HG03354 (cell line): Measurements from ENCODE around the gene LRRC27.
"Not testable (repeated sequence)": the region's sequence is repeated elsewhere in the genome, so short reads cannot be mapped to it uniquely, and the experiment has no call there.

ENCODE experiments used
- ATAC-seq: cut with Tn5 transposase; IDR thresholded peaks from one replicate; pipeline ENCODE4 v1.9.1; 2021; ENCODE audit warnings: mild to moderate bottlenecking; ENCODE audit not compliant: unreplicated experiment, poor library complexity, severe bottlenecking

Gene LRRC27

DNA sequence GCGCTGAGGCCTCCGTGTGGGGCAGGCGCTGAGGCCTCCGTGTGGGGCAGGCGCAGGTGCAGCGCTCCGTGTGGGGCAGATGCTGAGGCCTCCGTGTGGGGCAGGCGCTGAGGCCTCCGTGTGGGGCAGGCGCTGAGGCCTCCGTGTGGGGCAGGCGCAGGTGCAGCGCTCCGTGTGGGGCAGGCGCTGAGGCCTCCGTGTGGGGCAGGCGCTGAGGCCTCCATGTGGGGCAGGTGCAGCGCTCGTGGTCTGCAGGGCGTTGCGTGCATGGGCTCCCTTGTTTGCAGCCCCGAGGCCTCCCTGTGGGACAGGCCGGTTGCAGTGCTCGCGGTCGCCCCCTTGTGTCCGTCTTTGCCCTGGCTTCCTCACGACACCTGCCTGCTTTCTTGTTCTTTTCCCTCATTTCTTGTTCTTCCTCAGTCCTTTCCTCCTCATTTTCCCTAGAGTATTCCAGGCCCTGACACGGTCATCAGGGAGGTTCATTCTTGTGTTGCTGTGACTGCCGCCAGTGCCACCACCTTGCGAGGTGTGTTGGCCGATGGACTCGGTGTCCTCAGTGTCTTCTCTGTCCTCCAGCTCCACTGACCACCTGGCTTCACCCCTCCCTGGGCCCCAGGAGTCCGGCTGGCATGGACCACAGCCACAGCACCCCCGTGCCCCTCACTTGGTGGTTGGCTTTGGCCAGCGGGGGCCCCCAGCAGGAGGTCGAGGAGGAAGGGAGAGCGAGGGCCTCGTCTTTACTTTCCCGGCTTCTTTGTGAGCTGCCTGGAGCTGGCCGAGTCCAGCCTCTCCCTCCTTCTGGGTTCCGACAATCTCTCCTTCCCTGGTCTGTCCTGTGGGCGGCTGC lies 20.7 kb downstream of the LRRC27 start:
- not testable (repeated sequence) for ATAC-seq

DNA sequence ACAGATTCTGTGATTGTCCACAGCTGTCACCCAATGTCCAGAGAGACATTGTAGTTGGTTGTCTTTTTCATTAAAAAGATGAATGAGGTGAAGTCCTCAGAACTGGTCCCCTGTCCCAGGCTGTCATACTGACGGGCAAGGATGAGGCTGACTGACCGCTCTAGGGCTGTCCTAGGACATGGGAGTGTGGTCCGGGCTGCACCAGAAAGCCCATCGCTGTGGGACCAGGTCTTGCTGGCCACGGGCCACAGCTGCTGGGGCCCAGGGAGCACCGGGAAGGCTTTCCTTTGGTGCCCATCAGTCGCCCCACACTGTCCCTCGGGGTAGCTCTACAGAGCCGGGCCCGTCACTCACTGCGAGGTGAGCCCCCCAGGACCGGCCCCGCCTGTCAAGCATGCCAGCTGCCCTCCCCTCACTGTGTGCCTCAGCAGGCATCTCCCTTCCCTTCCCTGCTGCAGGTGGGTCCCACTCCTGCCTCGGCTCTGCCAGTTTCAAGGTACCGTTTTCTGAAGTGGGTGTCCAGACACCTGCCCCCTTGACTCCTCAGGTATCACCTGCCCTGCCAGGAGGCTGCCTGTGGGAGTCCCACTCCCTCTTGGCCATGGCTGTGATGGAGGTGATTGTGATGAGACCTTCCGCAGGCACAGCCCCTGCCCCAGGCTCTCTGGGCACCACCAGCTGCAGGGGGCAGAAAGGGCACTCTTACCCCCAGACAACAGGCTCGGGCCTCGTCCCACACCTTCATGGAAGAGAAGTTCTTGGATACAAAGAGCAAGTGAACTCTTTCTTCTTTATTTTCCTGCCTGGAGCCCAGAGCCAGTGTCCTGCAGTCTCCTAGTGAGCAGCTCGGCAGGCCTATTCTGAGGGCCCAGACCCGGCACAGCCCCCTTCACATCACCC lies 21.7 kb downstream of the LRRC27 start:
- no peak for ATAC-seq

DNA sequence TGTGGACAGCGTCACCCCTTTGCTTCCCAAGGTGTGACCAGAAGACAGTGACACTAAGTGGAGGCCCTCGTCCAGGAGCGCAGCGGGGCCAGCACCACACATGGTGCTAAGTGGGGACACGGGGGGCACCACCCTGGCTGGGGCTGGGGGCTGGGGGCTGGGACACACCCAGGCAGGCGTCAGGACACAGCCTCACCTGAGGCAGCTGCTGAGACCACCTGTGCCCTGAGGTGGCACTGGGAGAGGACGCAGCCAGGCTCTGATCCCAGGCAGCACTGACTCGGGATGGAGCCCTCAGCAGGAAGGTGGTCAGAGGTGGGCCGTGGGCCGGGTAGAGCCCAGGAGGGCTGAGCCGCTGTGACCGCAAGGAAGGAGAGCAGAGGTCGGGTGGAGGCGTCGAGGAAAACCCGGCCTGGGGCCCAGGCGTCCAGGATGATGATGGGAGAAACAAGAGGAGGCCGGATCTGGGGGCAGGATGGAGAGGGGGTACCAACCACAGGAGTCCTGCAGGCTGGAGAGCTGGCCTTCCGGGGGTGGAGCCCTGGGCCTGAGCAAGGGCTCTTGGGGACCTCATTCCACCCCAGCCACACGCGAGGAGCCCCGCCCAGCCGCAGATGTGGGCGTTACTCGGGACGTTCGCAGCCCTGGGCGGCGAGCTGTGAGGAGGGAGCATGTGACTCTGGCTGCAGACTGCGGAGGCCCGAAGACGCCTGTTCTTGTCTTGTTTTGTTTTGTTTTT lies 22.5 kb downstream of the LRRC27 start:
- no peak for ATAC-seq

DNA sequence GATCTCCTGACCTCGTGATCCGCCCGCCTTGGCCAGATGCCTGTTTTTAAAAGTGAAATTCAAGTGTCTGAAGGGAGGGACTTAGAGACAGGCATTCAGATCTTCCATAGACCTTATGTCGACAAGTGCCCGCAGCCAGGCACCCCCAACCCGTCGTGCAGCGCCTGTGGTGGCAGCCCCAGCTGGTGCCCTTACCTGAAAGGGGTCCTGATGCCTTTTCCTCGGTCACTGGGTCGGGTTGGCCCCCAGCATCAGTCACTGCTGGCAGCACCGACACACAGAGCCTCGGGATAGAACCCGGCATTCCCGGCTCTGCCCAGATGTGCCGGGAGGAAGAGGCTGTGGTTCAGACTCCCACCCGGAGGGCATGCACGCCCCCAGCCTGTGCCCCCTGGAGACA lies 23.3 kb downstream of the LRRC27 start:
- ATAC-seq = no peak

DNA sequence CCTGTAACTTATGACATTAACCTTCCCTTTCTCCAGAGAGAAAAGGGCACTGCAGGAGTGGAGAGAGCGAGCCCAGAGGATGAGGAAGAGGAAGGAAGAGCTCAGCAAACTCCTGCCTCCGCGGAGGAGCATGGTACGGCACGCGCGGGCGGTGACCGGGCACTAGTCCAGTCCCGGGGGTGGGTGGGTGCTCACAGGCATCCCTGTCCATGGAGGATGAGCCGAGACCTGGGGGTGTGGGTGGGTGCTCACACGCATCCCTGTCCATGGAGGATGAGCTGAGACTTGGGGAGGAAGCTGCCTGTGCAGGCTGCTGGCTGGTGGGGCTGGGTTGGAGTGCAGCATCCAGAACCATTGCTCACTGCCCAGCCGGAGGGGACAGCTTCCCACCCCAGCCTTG lies 23.8 kb downstream of the LRRC27 start:
- no peak for ATAC-seq

DNA sequence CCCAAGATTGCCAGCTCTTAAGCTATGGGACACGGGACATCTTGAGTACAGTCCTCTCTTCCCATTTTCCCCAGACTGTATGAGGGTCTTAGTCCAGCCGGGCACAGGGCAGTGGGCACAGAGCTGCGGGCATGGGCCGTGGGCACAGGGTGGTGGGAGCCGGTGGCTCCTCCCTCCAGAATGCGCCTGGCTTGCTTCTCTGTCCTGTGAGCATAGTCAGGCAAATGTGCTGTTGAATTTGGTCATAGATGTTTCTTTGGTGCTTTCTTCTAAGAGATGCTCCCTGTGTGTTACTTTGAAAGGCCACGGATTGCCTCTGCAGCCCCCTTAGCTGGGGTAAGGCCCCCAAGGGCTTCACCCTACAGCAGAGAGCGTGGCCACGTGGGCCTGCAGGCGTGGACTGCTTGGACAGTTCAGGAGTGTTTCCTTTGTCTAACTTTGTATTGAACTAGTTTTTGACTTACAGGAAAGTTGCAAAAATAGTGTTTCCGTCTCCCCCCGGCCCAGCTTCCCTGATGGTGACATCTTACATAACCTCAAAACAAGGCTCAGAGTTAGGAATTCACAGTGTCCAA lies 24.7 kb downstream of the LRRC27 start:
- ATAC-seq = no peak

DNA sequence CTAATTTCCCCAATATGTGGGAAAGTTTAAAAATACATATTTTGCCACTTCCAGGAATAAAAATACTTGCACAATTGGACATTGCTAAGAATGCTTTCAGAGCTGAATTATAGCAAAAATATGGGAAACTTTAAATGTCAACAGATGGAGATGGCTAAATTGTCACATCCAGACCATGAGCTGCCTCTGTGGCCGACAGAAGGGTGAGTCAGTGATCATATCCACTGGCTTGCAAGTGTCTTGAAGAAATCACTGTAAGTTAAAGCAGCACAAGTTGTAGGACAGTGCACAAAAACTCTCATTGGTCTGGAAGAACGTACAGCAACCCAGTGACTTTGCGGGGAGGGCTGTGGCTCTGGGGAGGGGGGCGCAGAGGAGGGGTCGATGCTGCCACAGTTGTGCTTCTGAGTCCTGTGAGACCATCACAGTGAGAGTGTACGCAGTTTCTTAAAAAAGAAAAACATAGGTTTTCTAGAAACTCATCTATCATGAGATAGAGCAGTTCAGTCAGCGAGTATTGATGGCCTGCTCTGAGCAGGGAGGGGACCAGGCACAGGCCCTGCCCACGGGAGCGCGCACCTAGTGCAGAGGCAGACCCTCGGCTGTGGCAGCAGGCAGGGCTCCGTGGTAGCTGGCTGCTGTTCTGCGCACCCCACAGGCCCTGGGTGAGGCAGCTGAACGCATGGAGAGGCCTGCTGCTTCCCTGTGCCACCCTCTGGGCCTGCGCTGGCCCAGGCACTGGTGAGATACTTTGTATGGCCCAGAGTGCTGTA lies 25.5 kb downstream of the LRRC27 start:
- ATAC-seq = no peak

DNA sequence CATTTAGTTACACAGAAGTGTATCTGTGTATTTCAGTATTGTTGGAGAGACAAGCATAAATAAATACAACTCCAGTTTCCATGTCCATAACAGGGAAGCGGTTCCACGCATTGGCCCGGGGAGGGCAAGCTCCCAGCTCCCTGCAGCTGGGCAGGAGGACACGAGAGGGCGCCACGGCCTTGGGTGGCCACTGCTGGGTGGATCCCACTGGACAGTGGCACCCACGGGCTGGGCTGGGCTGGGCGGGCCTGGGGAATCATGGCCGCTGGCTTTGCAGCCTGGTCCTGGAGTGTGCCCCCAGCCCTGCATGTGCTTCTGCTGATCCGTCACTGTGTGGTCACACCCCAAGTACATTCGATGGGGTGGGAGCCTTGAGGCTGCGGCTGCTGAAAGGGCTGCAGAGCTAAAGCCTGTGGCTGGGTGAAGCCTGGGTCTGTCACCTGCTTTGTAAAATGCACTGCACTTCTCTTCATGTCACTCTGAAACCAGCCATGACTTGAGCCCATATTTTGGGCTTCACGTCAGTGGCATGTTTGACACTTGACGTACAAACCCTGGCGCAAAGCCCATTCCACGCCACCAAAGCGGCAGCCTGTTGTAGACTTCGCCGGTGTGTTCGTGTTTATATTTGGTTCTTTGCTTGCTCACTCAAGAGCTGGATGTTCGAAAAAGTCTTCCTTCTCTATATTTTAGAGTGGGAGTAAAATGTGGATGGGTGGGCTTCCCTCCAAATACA lies 27.5 kb downstream of the LRRC27 start:
- ATAC-seq = no peak

DNA sequence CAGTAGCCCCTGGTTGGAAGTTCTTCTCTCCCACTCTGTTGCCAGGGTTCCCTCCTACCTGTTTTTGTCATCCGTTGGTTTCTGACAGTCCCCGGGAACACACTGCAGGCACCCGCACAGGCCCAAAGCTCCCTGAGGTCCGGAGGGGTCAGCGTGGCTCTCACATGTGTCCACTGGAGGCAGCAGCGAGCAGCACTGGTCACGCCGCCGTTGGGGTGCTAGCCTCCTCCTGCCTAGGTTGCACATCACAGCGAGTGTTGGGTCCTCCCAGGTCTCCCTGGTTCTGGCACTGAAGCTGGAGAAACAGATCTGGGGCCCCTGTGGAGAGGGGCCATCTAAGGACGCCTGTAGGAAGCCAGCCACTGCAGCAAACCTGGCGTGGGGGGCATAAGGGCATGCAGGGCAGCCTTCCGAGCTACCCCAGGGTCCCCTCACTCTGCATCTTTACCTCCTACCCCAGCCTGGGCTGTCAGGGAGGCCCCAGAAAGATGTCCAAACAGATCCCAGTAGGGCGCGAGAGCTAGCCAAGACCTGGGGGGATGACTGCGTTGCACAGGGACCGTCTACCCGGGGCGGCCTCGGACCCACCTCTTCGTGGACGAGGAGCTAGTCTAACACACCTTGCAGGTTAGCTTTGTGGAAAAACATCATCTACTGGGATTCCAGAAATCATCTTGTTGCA lies 28.9 kb downstream of the LRRC27 start:
- ATAC-seq = no peak

DNA sequence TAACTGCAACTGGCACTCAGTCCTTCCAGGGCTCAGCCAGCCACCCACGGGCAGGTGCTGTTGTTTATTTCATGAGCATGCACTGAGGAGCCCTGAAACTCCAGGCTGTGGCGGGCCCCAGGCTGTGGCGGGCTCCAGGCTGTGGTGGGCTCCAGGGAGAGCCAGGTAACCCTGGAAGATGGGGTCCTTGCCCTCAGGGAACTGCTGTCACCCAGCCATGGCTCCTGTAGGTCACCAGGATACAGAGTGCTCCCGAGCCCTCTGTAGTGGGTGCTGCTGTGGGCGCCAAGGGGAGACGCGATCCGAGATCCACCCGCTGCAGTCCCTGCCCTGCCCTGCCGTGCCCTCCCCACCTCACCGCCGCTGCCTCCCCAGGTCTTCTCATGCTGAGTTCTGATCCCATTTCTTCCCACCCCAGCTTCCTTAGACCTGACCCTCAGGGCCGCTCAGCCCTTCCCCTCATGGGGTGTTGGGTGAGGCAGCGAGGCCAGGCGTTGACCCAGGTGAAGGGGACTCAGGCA lies 29.6 kb downstream of the LRRC27 start:
- ATAC-seq = no peak

DNA sequence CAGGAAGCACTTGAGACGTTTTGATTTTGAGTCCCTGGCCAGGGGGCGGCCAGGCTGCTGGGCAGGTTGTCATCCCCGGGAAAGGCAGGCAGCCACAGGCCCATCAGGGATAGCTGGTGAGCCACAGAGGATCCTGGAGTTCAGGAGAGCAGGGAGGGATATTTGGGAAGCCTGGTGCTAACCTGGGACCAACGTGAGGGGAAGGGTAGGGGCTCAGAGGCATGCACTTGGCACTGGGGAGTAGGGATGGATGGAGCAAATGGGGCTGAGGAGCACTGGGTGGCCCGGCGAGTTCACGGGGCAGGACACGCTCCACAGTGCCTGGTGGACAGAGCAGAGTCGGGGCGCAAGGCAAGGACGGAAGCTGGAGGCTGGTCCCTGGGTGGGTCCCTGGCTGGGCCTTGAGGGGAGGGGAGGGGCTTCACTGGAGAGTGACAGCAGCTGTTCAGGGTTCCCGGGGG lies 30.2 kb downstream of the LRRC27 start:
- no peak for ATAC-seq

DNA sequence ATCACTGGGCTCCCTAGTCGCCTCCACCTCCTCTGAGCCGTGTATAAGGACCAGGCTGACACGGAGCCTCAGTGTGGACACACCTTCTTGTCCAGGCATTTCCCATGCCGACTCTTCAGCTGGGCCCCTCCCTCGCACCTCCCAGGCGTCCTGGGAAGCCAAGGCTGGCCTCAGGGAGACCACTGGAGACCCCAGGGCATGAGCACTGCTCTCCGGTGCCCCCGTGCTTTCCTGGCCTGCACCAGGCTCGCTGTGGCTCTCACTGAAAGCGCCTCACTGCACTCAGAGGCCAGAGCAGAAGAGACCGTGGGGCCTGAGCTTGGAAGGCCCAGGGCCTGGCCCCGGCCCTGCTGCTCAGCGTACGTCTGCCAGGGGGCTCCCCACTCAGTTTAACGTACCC lies 31.4 kb downstream of the LRRC27 start:
- ATAC-seq = no peak

DNA sequence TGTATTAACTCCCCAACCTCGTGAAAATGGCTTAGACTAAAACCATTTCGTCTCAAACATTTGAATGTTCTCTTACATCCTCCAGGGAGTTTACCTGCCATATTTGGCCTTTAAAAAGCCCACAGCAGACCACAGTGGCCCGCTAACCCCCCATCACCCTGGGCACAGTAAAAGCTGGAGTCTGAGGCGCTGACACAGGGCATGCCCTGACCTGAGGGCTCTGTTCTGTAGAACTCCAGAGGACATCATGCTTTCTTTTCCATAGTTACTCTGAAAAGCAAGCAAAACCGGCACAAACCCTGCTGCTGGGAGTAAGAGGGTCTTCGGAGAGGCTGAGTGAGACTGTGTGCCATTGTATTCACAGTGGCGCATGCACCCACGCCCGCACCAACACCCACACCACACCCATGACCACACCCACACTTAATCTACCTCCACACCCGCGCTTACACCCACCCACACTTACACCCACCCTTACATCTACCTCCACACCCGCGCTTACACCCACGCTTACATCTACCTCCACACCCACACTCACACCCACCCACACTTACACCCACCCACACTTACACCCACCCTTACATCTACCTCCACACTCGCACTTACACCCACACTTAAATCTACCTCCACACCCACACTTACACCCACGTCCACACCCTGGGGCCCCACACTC lies 32.1 kb downstream of the LRRC27 start:
- no peak for ATAC-seq

DNA sequence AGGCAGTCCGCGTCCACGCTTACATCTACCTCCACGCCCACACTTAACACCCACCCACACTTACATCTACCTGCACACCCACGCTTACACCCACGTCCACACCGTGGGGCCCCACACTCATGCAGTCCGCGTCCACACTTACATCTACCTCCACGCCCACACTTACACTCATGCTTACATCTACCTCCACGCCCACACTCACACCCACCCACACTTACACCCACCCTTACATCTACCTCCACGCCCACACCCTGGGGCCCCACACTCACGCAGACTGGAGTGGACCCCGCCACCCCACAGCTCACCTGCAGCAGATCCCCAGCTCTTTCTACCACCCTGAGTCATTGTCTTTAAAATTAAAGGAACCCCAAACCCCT lies 32.6 kb downstream of the LRRC27 start:
- no peak for ATAC-seq

DNA sequence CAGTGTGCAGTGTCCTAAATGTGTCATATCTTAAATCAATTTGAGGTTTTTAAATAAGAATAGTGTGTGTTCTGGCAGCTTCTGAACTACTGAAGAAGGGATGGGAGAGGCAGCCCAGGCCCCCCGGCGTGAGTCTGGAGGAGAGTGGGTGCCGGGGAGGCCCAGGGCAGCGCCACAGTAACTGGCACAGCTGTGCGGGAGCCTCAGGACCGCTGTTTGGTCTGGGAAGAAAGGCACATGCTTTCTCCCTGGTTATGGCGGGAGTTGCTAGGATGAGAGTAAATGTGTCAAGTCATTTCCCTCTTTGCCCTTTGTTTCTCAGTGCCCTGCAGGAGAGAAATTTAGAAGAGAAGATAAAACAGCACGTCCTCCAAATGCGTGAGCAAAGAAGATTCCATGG lies 33.1 kb downstream of the LRRC27 start:
- ATAC-seq = no peak

DNA sequence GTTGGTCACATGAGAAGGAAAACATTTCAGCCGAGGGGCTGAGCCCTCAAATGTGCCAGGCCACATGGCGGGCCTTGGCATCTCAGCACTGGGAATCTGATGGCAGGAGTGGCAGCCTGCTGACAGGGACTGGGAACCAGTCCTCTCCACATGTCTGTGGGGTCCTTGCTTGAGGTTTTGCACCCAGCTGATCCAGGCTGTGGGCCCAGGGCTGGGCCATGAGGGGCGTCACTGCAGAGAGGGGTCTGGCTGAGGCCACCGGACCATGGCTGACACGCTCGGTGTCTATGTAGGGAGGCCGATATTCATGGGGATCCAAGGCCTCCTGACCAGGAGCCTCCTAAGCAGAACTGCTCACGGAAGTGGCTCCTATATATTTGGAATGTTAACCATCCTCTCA lies 34.0 kb downstream of the LRRC27 start:
- no peak for ATAC-seq

DNA sequence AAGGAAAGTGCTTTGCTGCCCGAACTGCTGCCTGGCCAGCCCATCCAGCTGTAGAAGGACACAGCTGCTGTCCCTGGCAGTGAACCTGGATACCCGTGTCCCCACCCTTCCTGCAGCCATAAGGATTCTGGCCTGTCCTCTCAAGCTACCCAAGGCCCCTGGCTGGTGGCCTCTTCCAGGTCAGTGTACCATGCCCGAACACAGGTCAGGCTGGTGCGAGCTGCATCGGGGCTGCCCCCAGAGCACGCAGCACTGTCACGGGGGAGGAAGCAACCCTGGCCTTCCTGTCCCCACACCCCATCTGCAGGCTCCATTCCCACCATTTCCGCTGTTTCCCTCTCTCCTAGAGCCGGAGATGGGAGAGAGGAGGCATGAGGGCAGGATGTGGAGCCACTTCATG lies 34.5 kb downstream of the LRRC27 start:
- ATAC-seq = no peak
